SKM-1 treated with dmso at 0.1 percent for 144 hours (cell line): ENCODE data around the gene PRAMEF5.
"Not testable (repeated sequence)": the region's sequence is repeated elsewhere in the genome, so short reads cannot be mapped to it uniquely, and the experiment has no call there.

Source experiments
- DNase-seq: peaks from one replicate; lab custom pipeline; 2025; ENCODE audit not compliant: unreplicated experiment; lab: John Stamatoyannopoulos, UW

Gene PRAMEF5

GRCh38 chr1:13253898-13254297 lies at the start of gene PRAMEF5:
Gene PRAMEF5 (plus strand): TSS chr1:13254198. CDS start chr1:13259269, 5,071 bp downstream.
- not testable (repeated sequence) for DNase-seq

GRCh38 chr1:13208712-13209111 lies 45.3 kb upstream of the PRAMEF5 start:
- DNase-seq: not testable (repeated sequence)

GRCh38 chr1:13216619-13217018 lies 37.4 kb upstream of the PRAMEF5 start:
- not testable (repeated sequence) for DNase-seq

GRCh38 chr1:13219203-13219602 lies 34.8 kb upstream of the PRAMEF5 start:
- not testable (repeated sequence) for DNase-seq

- DNase-seq: not testable (repeated sequence)
Measured at GRCh38 chr1:13222788-13223187, 31.2 kb upstream of the PRAMEF5 start.

- no peak for DNase-seq
Measured at GRCh38 chr1:13224480-13225060, 29.4 kb upstream of the PRAMEF5 start.

- DNase-seq: not testable (repeated sequence)
Measured at GRCh38 chr1:13225675-13226204, 28.3 kb upstream of the PRAMEF5 start, which contains the start of gene PRAMEF18. Gene PRAMEF18 (minus strand): TSS chr1:13226154. CDS start chr1:13226106, 48 bp downstream.

- DNase-seq: not testable (repeated sequence)
Measured at GRCh38 chr1:13227271-13228055, 26.5 kb upstream of the PRAMEF5 start.

- DNase-seq: peak; percentile 17
Measured at GRCh38 chr1:13228343-13228781, 25.6 kb upstream of the PRAMEF5 start.

GRCh38 chr1:13230096-13230495 lies 23.9 kb upstream of the PRAMEF5 start:
- DNase-seq: not testable (repeated sequence)

GRCh38 chr1:13230601-13231000 lies 23.4 kb upstream of the PRAMEF5 start:
- DNase-seq: not testable (repeated sequence)

- DNase-seq: not testable (repeated sequence)
Measured at GRCh38 chr1:13231061-13231750, 22.8 kb upstream of the PRAMEF5 start.

GRCh38 chr1:13232056-13232455 lies 21.9 kb upstream of the PRAMEF5 start:
- DNase-seq: not testable (repeated sequence)

- DNase-seq: not testable (repeated sequence)
Measured at GRCh38 chr1:13234057-13234456, 19.9 kb upstream of the PRAMEF5 start.

GRCh38 chr1:13237572-13237971 lies 16.4 kb upstream of the PRAMEF5 start:
- DNase-seq: not testable (repeated sequence)

- not testable (repeated sequence) for DNase-seq
Measured at GRCh38 chr1:13239633-13240032, 14.4 kb upstream of the PRAMEF5 start.

GRCh38 chr1:13243536-13244263 lies 10.3 kb upstream of the PRAMEF5 start:
- not testable (repeated sequence) for DNase-seq

GRCh38 chr1:13245841-13246553 lies 8.0 kb upstream of the PRAMEF5 start:
- not testable (repeated sequence) for DNase-seq

GRCh38 chr1:13246554-13246871 lies 7.5 kb upstream of the PRAMEF5 start:
- DNase-seq: not testable (repeated sequence)

- not testable (repeated sequence) for DNase-seq
Measured at GRCh38 chr1:13247122-13247521, 6.9 kb upstream of the PRAMEF5 start.
